K562 (cell line): ENCODE results near the gene DHRS2. TPM values are rescaled to one million over a fixed set of nuclear protein-coding genes. Genes with fewer than 3 reads are reported as not detected.

Experiments
- ATAC-seq: fragments of 200-7000 bp; cut with Tn5 transposase; 3 replicates; pipeline ENCODE4 v1.9.1; 2020; ENCODE audit warnings: moderate library complexity
- BruUV-seq: library from RNA; stranded (reverse); fragments of 400-500 nt; replicated peaks from 2 replicates; lab custom pipeline; 2021; lab: Mats Ljungman, UMichigan
- CTCF ChIA-PET: fragments of 300-600 bp; formaldehyde crosslinking; extraction: SDS; loops from one replicate; lab custom pipeline; 2021; ENCODE audit warnings: low intra/inter-chr PET ratio; lab: Yijun Ruan, JAX
- POLR2A ChIA-PET: fragments of 300-600, 350-650 bp; sonication (Branson Sonifier 250); formaldehyde crosslinking; extraction: SDS; loops from one replicate; lab custom pipeline; 2021; ENCODE audit warnings: antibody characterized with exemption, inconsistent platforms; lab: Yijun Ruan, JAX
- DNase-seq, 4 experiments: peaks; one replicate each; pipeline versions ENCODE4 v3.0.0 to v3.0.0-alpha.2; 2011 to 2018; ENCODE audit warnings: low spot score in 3 of 4, mixed read lengths in 3 of 4; ENCODE audit errors: extremely low read depth in 1 of 4
- FAIRE-seq: peaks from 2 replicates; lab custom pipeline; 2011; peaks lifted over from hg19 to GRCh38; lab: Jason Lieb, UNC
- H2AFZ ChIP-seq: 2 replicates; pipeline ENCODE4 v1.6.0; 2011; ENCODE audit warnings: low read depth, low read length, control low read depth, inconsistent platforms
- H3K27ac ChIP-seq: fragments of 200-600 bp; 3 replicates; pipeline ENCODE4 v1.8.0; 2011; ENCODE audit warnings: low read depth, mild to moderate bottlenecking, control low read depth, inconsistent platforms, low read length, moderate library complexity, mixed read lengths; ENCODE audit errors: extremely low read depth
- H3K27me3 ChIP-seq, 2 experiments: fragments of 300-600 bp in 1 of 2; 2 replicates in 1 of 2; 3 replicates in 1 of 2; pipeline versions ENCODE4 v1.6.0 to v1.8.0; 2011; ENCODE audit warnings: inconsistent platforms in 2 of 2, low read length in 2 of 2, mild to moderate bottlenecking in 1 of 2, mixed read lengths in 1 of 2, moderate library complexity in 1 of 2; ENCODE audit not compliant: control insufficient read depth in 2 of 2, insufficient read depth in 2 of 2
- H3K36me3 ChIP-seq: fragments of 300-600 bp; 3 replicates; pipeline ENCODE4 v1.8.0; 2011; ENCODE audit warnings: mild to moderate bottlenecking, low read length, inconsistent platforms; ENCODE audit not compliant: control insufficient read depth, insufficient read depth
- H3K4me1 ChIP-seq, 2 experiments: fragments of 200-600 bp in 1 of 2; replicated peaks in 1 of 2; 2 replicates in 1 of 2; 3 replicates in 1 of 2; pipeline versions ENCODE4 v1.5.1 to v1.8.0; 2011; ENCODE audit warnings: inconsistent platforms in 2 of 2, low read length in 2 of 2, mild to moderate bottlenecking in 1 of 2, mixed read lengths in 1 of 2, moderate library complexity in 1 of 2; ENCODE audit not compliant: control insufficient read depth in 2 of 2, insufficient read depth in 2 of 2
- H3K4me2 ChIP-seq: 2 replicates; pipeline ENCODE4 v1.6.1; 2011; ENCODE audit warnings: low read length, control low read depth, inconsistent platforms, mixed read lengths; ENCODE audit not compliant: insufficient read depth
- H3K4me3 ChIP-seq: fragments of 200-600 bp; sonication (generic), shearing (Covaris generic); 2 replicates; pipeline ENCODE4 v1.5.1; 2016; ENCODE audit warnings: control low read depth, inconsistent platforms
- H3K79me2 ChIP-seq: fragments of 200-600 bp; 3 replicates; pipeline ENCODE4 v1.8.0; 2011; ENCODE audit warnings: low read length, inconsistent platforms; ENCODE audit not compliant: control insufficient read depth, insufficient read depth
- H3K9ac ChIP-seq, 2 experiments: 2 replicates each; pipeline versions ENCODE4 v1.6.0 to v1.6.1; 2011; ENCODE audit warnings: low read depth in 2 of 2, low read length in 2 of 2, control low read depth in 1 of 2, inconsistent platforms in 1 of 2, mild to moderate bottlenecking in 1 of 2, mixed read lengths in 1 of 2; ENCODE audit not compliant: insufficient read depth in 1 of 2
- H3K9me1 ChIP-seq: one replicate; pipeline ENCODE4 v1.6.0; 2011; ENCODE audit warnings: inconsistent platforms, mild to moderate bottlenecking, low read length, moderate library complexity; ENCODE audit not compliant: control insufficient read depth, insufficient read depth
- H3K9me3 ChIP-seq: replicated peaks from 2 replicates; pipeline ENCODE4 v1.5.1; 2011; ENCODE audit warnings: low read depth, low read length, inconsistent platforms; ENCODE audit not compliant: control insufficient read depth, insufficient read depth
- H4K20me1 ChIP-seq: replicated peaks from 2 replicates; pipeline ENCODE4 v1.6.1; 2011; ENCODE audit warnings: low read length, inconsistent platforms, mixed read lengths; ENCODE audit not compliant: control insufficient read depth, insufficient read depth
- EP300 ChIP-seq: IDR thresholded peaks from 2 replicates; pipeline ENCODE4 v1.6.1; 2012; ENCODE audit warnings: low read length, improper control_type of control experiment
- ERF ChIP-seq: fragments of 450-650 bp; formaldehyde crosslinking; IDR thresholded peaks from 2 replicates; pipeline ENCODE4 v1.4.0; 2020; ENCODE audit warnings: mild to moderate bottlenecking, mixed read lengths
- HNRNPH1 ChIP-seq: fragments of 200-400 bp; formaldehyde crosslinking; optimal IDR thresholded peaks from 2 replicates; pipeline ENCODE3; 2017; ENCODE audit warnings: low read depth, mild to moderate bottlenecking, low read length, moderate library complexity
- JUNB ChIP-seq: fragments of 450-650 bp; formaldehyde crosslinking; conservative IDR thresholded peaks from 2 replicates; pipeline ENCODE4 v1.4.0; 2020; ENCODE audit warnings: mild to moderate bottlenecking
- MCM3 ChIP-seq: fragments of 450-650 bp; IDR thresholded peaks from 2 replicates; pipeline ENCODE4 v1.6.1; 2016
- NELFE ChIP-seq: IDR thresholded peaks from 2 replicates; pipeline ENCODE4 v1.6.1; 2011; ENCODE audit warnings: mild to moderate bottlenecking; ENCODE audit not compliant: insufficient read depth, insufficient read length
- NFRKB ChIP-seq: fragments of 450-650 bp; IDR thresholded peaks from 2 replicates; pipeline ENCODE4 v1.6.1; 2016; ENCODE audit warnings: low read depth
- NONO ChIP-seq, 2 experiments: fragments of 200-400 bp in 1 of 2; fragments of 450-650 bp in 1 of 2; formaldehyde crosslinking in 1 of 2; IDR thresholded peaks; 2 replicates each; pipeline ENCODE4 v1.6.1; 2017; ENCODE audit warnings: low read depth in 2 of 2, mild to moderate bottlenecking in 2 of 2, moderate library complexity in 2 of 2, low read length in 1 of 2
- SMC3 ChIP-seq: conservative IDR thresholded peaks from 2 replicates; pipeline ENCODE4 v1.6.1; 2011; ENCODE audit warnings: low read depth, low read length, improper control_type of control experiment; ENCODE audit not compliant: insufficient read depth
- ZKSCAN1 ChIP-seq: fragments of 150-350 bp; IDR thresholded peaks from 2 replicates; pipeline ENCODE4 v1.6.1; 2016; ENCODE audit warnings: low read depth, low read length
- ZKSCAN8 ChIP-seq: fragments of 200-800 bp; sonication (Bioruptor generic); IDR thresholded peaks from 2 replicates; pipeline ENCODE4 v1.6.1; 2016; ENCODE audit warnings: missing genetic modification characterization, missing compliant biosample characterization
- ZNF197 ChIP-seq: fragments of 200-800 bp; sonication (Bioruptor generic); IDR thresholded peaks from 2 replicates; pipeline ENCODE4 v1.6.1; 2016; ENCODE audit warnings: low read depth, missing genetic modification characterization, missing compliant biosample characterization
- ZNF445 ChIP-seq: fragments of 250-450 bp; sonication (Bioruptor Pico); IDR thresholded peaks from 2 replicates; pipeline ENCODE4 v1.4.0; 2020; ENCODE audit warnings: low read depth, mild to moderate bottlenecking, moderate library complexity
- ZNF707 ChIP-seq: fragments of 250-450 bp; sonication (Bioruptor Pico); conservative IDR thresholded peaks from 2 replicates; pipeline ENCODE4 v1.8.0; 2022; ENCODE audit warnings: inconsistent platforms, mild to moderate bottlenecking, moderate library complexity
- WGBS: fragments of 100-300 bp; shearing (Covaris generic); methylation state at CpG from one replicate; pipeline ENCODE4 v1.1.6; 2016; ENCODE audit warnings: low coverage, mixed read lengths; ENCODE audit not compliant: insufficient coverage; ENCODE audit errors: missing lambda C conversion rate; 5-methylcytosine and 5-hydroxymethylcytosine counted together
- in situ Hi-C: fragments of 300-500 bp; cut with MboI; formaldehyde crosslinking; loops from 4 replicates; pipeline ENCODE4 v1.15.0; 2018; ENCODE audit warnings: inconsistent platforms, mixed read lengths
- intact Hi-C: fragments of 100-400 bp; cut with micrococcal nuclease; formaldehyde crosslinking; loops from 2 replicates; pipeline ENCODE4 v1.14.2; 2022
- polyA plus RNA-seq, 8 experiments: library from polyadenylated mRNA; depleted of rRNA in 4 of 8; stranded (reverse) in 5 of 8; unstranded in 3 of 8; fragments of >200 nt; fragmentation: Nextera tagmentation in 2 of 8; fragmentation: Illumina TruSeq in 1 of 8; extraction: Ambion mirVana in 2 of 8; extraction: Trizol in 1 of 8; gene quantifications; 2 replicates each; pipeline versions ENCODE4 v1.2.1 to v1.2.3, GENCODE V29; 2011 to 2014; ENCODE audit warnings: inconsistent platforms in 1 of 8, missing spikeins in 1 of 8
- total RNA-seq, 7 experiments: library from RNA; depleted of rRNA in 6 of 7; stranded (reverse); fragments of >200 nt in 6 of 7; fragmentation: Illumina TruSeq in 2 of 7; extraction: Trizol in 2 of 7; gene quantifications; 2 replicates each; pipeline versions ENCODE4 v1.2.1 to v1.2.3, GENCODE V29; 2011 to 2021; ENCODE audit warnings: low replicate concordance in 1 of 7
- TF ChIP-seq, protein P1 (sequence below): sonication (generic); formaldehyde crosslinking; IDR thresholded peaks from 2 replicates; pipeline ENCODE4 v1.8.0; 2023; ENCODE audit warnings: mild to moderate bottlenecking, missing genetic modification reagents
- TF ChIP-seq, protein P2 (sequence below): fragments of 250-450 bp; sonication (Bioruptor Pico); IDR thresholded peaks from 2 replicates; pipeline ENCODE4 v1.8.0; 2021; ENCODE audit warnings: moderate library complexity, mild to moderate bottlenecking, inconsistent platforms
- TF ChIP-seq, protein P3 (sequence below): fragments of 450-650 bp; formaldehyde crosslinking; IDR thresholded peaks from 2 replicates; pipeline ENCODE4 v1.4.0; 2020; ENCODE audit warnings: mild to moderate bottlenecking, moderate library complexity
- TF ChIP-seq, protein P4 (sequence below): fragments of 250-450 bp; sonication (Bioruptor Pico); IDR thresholded peaks from 2 replicates; pipeline ENCODE4 v1.8.0; 2021; ENCODE audit warnings: mild to moderate bottlenecking, moderate library complexity

Gene DHRS2
- total and polyA plus RNA-seq, 9 of the 15 experiments (the other 6 are each of a cell fraction or from before 2014, with no cell fraction given): 2.9 to 96.8 (median 64.4) TPM

DNA sequence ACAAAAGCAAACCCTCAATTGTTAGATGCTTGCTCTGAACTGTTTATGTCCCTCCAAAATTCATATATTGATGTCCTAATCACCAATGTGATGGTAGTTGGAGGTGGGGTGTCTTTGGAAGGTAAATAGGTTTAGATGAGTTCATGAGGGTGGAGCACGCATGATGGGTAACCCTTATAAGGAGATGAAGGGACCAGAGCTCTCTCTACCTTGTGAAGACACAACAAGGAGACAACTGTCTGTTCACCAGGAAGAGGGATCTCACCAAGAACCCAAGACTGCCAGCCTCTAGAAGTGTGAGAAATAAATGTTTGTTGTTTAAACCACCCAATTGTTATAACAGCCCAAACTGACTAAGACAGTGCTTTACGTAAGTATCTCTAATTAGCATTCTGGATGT, 27.0 kb downstream of the DHRS2 start:
- H3K4me2 ChIP-seq: no peak overlapping the region
- intact Hi-C loops (no loop called here), in situ Hi-C loops (no loop called here)
- no peaks in the 10 kb centered on the region for H3K9me1 ChIP-seq
- H3K79me2 ChIP-seq: no peaks in the 10 kb centered on the region
- no peaks in the 10 kb centered on the region for H3K9me3 ChIP-seq
- H3K9ac ChIP-seq: no peak overlapping the region
- BruUV-seq: no TSS peak
- no peak overlapping the region for H3K27ac ChIP-seq
- no peak for DNase-seq
- no peaks in the 10 kb centered on the region for H4K20me1 ChIP-seq
- POLR2A ChIA-PET: no interaction called here
- no peak for ATAC-seq
- WGBS: 0% methylated on average over 2 of the region's 2 CpGs
- no peak for FAIRE-seq
- peaks cover 4 to 21% of the 10 kb centered on the region in 2 experiments; a peak in 3 of 5 replicates for H3K27me3 ChIP-seq
- no peaks in the 10 kb centered on the region for H3K36me3 ChIP-seq
- TF ChIP-seq NFRKB (no peak), MCM3 (no peak), NELFE (no peak), SMC3 (no peak), ZKSCAN8 (CRISPR knock-in tag) (no peak), HNRNPH1 (no peak), ZNF445 (CRISPR knock-in tag) (no peak), EP300 (no peak), JUNB (CRISPR knock-in tag) (no peak), ZNF707 (CRISPR knock-in tag) (no peak), ERF (CRISPR knock-in tag) (no peak), ZNF197 (CRISPR knock-in tag) (no peak), ZKSCAN1 (no peak), NONO (IDR thresholded peaks at IDR 0.05; ENCODE audit: low read depth in 2 of 2, low read length in 1 of 2) (no peak)
- TF ChIP-seq, protein P1, sequence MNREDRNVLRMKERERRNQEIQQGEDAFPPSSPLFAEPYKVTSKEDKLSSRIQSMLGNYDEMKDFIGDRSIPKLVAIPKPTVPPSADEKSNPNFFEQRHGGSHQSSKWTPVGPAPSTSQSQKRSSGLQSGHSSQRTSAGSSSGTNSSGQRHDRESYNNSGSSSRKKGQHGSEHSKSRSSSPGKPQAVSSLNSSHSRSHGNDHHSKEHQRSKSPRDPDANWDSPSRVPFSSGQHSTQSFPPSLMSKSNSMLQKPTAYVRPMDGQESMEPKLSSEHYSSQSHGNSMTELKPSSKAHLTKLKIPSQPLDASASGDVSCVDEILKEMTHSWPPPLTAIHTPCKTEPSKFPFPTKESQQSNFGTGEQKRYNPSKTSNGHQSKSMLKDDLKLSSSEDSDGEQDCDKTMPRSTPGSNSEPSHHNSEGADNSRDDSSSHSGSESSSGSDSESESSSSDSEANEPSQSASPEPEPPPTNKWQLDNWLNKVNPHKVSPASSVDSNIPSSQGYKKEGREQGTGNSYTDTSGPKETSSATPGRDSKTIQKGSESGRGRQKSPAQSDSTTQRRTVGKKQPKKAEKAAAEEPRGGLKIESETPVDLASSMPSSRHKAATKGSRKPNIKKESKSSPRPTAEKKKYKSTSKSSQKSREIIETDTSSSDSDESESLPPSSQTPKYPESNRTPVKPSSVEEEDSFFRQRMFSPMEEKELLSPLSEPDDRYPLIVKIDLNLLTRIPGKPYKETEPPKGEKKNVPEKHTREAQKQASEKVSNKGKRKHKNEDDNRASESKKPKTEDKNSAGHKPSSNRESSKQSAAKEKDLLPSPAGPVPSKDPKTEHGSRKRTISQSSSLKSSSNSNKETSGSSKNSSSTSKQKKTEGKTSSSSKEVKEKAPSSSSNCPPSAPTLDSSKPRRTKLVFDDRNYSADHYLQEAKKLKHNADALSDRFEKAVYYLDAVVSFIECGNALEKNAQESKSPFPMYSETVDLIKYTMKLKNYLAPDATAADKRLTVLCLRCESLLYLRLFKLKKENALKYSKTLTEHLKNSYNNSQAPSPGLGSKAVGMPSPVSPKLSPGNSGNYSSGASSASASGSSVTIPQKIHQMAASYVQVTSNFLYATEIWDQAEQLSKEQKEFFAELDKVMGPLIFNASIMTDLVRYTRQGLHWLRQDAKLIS: no peak
- TF ChIP-seq, protein P2, sequence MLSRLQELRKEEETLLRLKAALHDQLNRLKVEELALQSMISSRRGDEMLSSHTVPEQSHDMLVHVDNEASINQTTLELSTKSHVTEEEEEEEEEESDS (CRISPR knock-in tag): no peak
- TF ChIP-seq, protein P3, sequence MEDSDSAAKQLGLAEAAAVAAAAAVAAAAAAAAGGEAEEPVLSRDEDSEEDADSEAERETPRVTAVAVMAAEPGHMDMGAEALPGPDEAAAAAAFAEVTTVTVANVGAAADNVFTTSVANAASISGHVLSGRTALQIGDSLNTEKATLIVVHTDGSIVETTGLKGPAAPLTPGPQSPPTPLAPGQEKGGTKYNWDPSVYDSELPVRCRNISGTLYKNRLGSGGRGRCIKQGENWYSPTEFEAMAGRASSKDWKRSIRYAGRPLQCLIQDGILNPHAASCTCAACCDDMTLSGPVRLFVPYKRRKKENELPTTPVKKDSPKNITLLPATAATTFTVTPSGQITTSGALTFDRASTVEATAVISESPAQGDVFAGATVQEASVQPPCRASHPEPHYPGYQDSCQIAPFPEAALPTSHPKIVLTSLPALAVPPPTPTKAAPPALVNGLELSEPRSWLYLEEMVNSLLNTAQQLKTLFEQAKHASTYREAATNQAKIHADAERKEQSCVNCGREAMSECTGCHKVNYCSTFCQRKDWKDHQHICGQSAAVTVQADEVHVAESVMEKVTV: no peak
- TF ChIP-seq, protein P4, sequence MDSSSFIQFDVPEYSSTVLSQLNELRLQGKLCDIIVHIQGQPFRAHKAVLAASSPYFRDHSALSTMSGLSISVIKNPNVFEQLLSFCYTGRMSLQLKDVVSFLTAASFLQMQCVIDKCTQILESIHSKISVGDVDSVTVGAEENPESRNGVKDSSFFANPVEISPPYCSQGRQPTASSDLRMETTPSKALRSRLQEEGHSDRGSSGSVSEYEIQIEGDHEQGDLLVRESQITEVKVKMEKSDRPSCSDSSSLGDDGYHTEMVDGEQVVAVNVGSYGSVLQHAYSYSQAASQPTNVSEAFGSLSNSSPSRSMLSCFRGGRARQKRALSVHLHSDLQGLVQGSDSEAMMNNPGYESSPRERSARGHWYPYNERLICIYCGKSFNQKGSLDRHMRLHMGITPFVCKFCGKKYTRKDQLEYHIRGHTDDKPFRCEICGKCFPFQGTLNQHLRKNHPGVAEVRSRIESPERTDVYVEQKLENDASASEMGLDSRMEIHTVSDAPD: no peak
- TF ChIP-seq, all 486 proteins: peak for 0
- Histone ChIP-seq H3K4me3 (no peak overlapping the region), H2AFZ (no peak overlapping the region), H3K4me1 (no peaks in the 10 kb centered on the region)
- CTCF ChIA-PET: no interaction called here
